Measurements from ENCODE around the gene PLCB3.

PLCB3 gene

DNA sequence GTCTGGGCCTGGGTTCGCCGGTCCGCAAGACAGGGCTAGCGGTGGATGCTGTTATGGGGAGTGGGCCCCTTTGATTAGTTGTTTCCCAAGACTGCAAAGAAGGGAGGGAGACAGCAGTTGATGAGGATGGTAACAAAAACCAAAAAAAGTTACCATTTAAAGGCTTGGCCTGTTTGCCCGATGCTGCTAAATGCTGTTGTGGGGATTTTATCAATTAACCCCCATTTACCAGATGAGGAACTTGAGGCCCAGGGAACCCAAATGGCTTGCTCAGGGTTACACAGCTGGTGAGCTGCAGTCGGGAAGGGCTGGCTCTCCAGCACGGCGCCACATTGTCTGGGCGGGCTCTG is 28.7 kb upstream of the PLCB3 start:
- no peak for DNase-seq (ENCODE audit: low spot score)

DNA sequence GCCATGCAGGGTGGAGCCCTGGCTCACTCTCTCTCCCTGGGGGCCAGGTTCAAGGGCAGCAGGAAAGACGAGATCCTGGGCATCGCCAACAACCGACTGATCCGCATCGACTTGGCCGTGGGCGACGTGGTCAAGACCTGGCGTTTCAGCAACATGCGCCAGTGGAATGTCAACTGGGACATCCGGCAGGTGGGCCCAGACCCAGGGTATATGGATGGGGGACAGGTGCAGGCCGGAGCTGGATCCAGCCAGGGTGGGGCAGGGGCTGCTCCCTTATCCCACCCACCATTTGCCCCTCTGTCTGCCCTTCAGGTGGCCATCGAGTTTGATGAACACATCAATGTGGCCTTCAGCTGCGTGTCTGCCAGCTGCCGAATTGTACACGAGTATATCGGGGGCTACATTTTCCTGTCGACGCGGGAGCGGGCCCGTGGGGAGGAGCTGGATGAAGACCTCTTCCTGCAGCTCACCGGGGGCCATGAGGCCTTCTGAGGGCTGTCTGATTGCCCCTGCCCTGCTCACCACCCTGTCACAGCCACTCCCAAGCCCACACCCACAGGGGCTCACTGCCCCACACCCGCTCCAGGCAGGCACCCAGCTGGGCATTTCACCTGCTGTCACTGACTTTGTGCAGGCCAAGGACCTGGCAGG is 28.2 kb upstream of the PLCB3 start:
- no peak for DNase-seq (ENCODE audit: low spot score)

DNA sequence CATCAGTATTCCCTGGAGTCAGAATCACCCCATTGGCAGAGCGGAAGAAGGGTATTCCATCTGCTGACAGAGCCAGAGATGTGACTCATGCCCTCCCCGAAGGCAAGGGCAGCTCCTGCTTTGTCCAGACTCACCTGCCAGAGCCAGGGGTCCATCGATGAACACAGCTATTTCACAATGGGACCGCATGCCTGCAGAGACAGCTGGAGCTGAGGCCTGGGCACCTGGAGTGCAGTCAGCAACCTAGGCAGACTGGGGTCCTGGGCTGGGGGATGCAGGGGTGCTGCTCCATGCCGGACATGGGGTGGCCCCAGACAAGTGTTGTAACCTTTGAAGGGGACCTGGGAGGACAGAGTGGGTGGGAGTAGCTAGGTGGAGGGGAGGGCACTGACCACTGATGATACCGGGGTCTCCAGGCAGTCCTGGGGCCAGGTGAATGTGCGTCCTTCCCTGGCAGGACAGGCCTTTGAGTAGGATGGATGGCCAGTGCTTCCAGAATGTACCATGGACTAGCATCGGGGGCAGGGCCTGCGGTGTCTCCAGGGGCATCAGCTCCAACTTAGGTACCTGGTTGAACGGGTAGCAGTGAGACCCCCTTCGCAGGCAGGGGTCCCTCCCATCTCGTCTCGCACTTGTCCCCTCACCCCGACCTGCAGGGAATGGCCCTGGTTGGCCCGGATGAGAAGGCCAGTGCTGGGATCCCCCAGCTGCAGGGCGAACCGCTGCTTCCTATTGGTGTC is 27.0 kb upstream of the PLCB3 start:
- DNase-seq (ENCODE audit: low spot score) = no peak

DNA sequence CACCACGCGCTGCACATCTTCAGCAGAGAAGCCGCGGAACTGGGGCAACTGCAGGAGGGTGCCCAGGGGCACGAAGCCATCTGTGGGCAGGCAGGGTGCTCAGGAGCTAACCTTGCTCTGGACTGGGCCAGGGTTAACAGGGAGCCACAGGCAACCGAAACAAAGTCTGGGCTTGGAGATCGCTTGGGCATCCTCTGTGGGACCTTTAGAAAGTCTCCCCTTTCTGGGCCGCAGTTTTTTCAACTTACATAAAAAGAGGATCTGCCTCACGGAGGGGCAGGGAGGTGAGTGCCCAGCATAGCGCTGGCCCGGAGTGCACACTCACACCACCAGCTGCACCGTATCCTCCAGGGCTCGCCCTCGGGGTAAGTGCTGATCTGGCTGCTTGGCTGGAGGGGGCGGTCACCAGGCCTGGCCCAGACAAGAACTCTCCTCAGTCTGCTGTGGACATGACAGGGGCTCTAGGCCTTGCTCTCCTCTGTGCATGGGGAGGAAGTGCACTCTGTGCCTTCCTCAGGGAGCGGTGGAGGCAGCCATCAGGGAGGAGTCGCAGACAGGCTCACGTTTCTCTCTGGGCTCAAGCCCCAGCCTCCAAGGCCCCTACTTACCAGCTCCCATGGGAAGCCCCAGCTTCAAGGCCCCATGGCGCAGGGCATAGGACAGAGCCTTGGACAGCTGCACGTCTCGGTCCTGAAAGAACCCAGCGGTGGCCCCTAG is 26.3 kb upstream of the PLCB3 start:
- DNase-seq (ENCODE audit: low spot score) = no peak

DNA sequence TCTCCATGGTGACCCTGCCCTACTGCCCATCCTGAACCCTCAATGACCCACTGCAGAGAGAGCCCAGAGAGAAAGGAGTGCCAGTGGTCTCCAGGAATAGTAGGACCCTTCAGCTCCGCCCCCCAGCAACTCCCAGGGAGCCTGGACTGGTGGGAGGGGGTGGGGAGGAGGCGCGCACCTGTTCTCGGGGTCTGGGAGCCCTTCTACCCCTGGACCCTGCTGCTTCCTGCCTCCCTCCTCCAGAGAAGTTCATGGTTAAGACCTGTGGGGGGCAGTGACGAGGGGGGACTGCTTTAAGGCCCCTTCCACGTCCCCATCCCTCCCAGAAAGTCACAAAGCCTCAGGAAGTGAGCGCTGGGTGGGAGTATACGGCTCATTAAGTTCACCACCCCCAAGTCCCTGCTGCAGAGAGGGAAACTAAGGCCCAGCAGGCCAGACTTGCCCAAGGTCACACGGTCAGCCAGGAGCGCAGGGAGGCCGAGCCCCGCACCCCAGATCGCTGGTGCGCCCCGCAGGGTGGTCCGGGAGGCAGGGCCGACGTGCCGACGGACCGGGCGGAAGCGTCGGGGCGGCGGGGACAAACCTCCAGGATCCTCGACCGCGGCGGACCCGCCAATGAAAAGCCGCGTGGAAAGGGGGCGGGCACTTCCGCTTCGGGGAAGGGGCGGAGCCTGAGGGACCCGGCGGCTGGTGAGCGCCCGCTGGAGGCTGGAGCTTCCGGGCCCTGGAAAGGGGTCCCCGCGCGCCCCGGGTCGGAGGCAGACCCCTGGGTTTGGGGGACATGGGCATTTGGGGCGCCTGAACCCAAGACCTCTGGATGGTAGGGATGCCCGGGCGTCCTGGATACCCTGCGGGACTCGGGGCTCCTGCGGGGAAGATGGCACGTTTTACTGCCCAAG is 25.5 kb upstream of the PLCB3 start, which contains the start of the genes NUDT22 and TRPT1:
Gene NUDT22, plus strand, starts transcription at position 667 of the 899 bp plus-strand sequence. CDS start 379 bp downstream, outside the sequence.
Gene TRPT1, minus strand, starts transcription at position 579 of the 899 bp plus-strand sequence. Its CDS starts 326 bp downstream, at position 253.
- DNase-seq (ENCODE audit: low spot score) = peak; percentile 82

DNA sequence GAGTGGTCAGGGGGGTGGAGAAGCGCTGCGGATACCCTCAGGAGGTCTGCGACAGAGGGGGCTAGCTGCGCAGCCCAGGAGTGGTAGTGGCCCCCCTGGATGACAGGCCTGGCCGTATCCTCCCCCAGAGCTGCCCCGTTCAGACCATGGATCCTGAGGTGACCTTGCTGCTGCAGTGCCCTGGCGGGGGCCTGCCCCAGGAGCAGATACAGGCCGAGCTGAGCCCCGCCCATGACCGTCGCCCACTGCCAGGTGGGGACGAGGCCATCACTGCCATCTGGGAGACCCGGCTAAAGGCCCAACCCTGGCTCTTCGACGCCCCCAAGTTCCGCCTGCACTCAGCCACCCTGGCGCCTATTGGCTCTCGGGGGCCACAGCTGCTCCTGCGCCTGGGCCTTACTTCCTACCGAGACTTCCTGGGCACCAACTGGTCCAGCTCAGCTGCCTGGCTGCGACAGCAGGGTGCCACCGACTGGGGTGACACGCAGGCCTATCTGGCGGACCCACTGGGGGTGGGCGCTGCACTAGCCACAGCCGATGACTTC is 24.8 kb upstream of the PLCB3 start:
- DNase-seq (ENCODE audit: low spot score) = no peak

DNA sequence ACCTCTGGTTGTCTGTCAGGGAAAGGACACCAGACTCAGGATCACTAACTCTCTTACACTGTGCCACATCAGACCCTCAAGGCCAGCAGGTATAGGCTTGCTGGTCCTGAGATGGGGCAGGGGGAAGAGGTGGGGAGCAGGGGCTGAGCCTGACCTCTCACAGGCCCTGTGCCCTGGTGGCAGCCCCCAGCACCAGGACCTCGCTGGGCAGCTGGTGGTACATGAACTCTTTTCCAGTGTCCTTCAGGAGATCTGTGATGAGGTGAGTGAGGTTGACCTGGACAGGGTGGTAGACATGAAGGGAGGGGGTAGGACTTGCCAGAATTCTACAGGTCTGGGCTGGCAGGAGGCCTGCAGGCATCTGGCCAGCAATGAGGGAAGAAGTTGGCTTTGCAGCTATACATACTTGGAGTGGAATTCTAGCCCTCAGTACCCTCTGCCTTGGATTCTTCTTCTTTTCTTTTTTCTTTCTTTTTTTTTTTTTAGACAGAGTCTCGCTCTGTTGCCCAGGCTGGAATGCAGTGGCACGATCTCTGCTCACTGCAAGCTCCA is 23.8 kb upstream of the PLCB3 start:
- no peak for DNase-seq (ENCODE audit: low spot score)

DNA sequence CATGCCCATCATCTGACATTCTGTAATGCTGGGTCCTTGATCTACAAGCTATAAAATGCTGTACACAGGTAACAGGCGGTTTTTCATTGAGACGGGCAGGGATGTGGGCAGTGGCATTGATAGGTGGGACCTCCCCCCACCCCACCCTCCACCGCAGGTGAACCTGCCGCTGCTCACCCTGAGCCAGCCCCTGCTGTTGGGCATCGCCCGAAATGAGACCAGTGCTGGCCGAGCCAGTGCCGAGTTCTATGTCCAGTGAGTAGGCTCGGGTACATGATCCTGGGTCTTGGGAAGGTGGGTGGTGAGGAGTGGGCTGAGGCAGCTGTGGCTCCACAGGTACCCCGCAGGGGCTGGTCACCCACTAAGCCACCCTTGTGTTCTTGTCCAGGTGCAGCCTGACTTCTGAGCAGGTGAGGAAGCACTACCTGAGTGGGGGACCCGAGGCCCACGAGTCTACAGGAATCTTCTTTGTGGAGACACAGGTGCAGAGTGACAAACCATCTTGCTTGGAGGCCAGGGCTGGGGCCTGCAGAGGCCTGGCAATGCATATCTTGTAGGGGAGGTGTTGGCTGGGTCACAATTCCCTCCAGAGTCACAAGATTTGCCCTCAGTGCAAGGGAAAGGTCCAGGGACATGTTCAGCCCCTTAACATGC is 22.1 kb upstream of the PLCB3 start:
- DNase-seq (ENCODE audit: low spot score) = no peak

DNA sequence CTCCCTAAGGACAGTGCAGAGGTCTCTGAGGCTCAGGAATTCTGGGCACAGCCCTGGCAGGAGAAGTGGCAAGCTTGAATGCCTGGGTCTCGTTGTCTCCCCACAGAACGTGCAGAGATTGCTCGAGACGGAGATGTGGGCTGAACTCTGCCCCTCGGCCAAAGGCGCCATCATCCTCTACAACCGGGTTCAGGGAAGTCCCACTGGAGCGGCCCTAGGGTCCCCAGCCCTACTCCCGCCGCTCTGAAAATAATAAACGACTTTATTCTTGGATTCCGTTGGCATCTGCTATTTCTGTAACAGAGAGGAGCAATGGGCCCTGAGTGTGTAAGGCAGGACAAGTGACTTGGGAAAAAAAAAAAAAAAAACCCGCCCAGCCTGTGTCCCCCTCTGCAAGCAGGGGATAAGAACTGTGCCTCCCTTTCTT is 21.6 kb upstream of the PLCB3 start:
- DNase-seq (ENCODE audit: low spot score) = no peak

DNA sequence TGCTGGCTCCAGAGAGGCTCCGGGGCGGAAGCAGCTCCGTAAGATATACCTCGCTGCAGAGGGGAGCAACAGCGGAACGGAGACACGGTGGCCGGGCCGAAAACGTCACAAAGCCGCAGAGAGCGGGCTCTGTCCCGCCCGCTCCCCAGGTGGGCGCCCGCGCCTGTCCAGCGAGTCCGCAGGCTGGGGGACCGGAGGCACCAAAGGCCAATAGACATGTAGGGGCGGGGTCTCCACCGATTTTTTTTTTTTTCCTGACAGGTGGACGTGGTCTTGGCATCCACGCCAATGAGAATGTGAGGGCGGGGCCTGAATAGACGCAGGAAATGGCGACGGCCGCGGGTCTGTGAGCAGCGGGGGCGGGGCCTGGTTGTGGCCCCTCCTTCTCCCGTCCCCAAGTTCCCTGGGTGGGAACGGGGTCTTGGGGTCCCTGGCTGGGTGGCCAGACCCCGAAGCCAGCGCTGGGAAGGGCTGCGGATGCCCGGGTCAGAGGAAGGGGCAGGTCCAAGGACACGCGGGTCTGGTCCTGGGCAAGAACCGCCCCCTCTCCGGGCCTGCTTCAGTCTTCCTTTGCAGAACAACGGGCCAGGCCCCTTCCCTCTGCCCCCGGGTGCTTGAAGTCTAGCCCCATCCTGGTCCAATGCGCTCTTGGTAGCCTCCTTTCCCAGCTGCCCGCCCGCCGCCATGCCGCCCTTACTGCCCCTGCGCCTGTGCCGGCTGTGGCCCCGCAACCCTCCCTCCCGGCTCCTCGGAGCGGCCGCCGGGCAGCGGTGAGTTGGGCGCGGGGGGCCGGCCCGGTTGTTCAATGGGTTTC is 21.0 kb upstream of the PLCB3 start, which contains the start of gene DNAJC4:
Gene DNAJC4, plus strand, starts transcription at position 378 of the 814 bp plus-strand sequence. Its CDS starts 307 bp downstream, at position 685.
- DNase-seq (ENCODE audit: low spot score) = peak; percentile 98

DNA sequence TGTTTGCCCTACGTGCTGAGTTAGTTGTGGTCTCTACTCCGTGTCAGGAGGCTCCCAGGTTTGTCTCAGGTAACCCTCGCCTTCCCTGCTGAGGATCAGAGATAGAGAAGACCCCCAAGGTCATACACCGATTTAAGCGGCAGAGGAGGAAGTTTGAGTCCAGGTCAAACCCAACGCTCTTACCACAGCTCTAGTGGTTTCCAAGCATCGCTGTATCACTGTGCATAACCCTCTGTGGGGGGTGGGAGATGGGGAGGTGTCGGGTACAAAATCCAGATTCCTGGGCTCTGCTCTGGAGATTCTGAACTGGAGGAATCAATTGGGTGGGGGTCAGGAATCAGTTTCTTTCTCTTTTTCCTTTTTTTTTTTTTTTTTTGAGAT is 20.4 kb upstream of the PLCB3 start:
- DNase-seq (ENCODE audit: low spot score) = no peak

DNA sequence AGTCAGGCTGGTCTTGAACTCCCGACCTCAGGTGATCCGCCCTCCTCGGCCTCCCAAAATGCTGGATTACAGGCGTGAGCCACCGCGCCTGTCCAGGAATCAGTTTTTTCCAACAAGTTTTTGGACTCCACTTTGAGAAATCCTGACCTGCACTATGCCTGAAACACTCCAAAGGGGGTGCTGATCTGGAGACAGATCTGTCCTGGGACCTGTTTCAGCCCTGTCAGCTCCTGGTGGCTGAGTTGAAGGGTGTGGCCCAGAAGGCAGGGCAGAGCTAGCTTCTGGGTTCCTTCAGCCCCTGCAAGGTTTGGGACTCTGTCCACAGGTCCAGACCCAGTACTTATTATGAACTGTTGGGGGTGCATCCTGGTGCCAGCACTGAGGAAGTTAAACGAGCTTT is 19.8 kb upstream of the PLCB3 start:
- DNase-seq (ENCODE audit: low spot score) = no peak

DNA sequence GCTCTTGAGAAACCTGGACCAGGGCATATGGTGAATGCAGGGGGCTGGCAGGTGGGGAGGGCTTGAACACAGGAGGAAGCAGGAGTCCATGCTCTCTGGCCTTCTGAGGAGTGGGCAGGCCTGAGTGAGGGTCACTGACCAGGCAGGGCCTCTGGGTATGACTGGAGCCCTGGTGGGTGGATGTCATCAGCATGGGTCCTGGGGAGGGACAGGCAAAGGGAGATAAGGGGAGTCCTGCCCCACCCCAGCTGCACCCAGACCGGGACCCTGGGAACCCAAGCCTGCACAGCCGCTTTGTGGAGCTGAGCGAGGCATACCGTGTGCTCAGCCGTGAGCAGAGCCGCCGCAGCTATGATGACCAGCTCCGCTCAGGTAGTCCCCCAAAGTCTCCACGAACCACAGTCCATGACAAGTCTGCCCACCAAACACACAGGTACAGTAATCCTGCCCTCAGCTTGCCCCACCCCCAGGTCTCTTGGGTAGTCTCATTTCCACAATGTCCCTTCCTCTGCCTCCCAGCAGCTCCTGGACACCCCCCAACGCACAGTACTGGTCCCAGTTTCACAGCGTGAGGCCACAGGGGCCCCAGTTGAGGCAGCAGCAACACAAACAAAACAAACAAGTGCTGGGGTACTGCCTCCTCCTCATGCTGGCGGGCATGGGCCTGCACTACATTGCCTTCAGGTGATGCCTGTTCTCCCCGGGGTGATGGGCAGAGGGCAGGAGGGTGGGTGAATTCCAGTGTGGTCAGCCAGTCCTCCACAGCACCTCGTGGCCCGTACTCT is 19.0 kb upstream of the PLCB3 start:
- no peak for DNase-seq (ENCODE audit: low spot score)

DNA sequence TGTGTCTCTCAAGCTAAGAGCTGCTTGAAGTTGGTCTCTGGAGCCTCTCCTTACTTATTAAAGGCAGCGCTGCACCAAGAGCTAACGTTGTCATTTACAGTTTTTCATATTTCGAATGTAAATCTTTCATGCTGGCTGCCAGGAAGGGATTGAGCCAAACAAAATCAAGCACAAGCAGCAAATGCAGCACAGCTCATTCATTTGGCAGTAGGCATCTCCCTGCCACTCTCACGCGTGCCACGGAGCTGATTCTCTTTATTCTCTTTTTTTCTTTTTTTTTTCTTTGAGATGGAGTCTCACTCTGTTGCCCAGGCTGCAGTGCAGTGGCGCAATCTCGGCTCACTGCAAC is 18.4 kb upstream of the PLCB3 start:
- DNase-seq (ENCODE audit: low spot score) = no peak

DNA sequence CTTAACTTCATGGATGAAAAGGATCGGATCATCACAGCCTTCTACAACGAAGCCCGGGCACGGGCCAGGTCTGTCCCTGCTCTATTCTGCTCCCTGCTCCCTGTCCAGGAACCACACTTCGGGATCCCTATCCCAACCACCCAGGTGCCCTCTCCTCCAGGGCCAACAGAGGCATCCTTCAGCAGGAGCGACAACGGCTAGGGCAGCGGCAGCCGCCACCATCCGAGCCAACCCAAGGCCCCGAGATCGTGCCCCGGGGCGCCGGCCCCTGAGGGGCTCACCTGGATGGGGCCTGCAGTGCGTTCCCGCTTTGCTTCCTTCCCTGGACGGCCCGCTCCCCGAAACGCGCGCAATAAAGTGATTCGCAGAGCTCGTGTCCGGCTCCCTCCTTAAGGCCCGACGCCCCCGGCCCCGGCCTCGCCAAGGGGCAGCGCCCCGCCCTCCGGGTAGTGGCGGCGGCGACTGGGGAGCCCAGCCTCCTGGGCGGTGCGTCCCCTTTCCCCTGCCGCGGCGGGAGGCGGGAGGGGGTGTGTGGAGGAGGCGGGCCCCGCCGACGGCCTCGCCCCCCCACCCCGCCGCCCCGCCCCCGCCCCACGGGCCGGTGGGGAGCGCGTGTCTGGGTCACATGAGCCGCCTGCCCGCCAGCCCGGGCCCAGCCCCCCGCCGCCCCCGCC is 17.3 kb upstream of the PLCB3 start, which contains the start of gene VEGFB:
Gene VEGFB, plus strand, starts transcription at position 672 of the 674 bp plus-strand sequence. CDS start 250 bp downstream, outside the sequence.
- no peak for DNase-seq (ENCODE audit: low spot score)

DNA sequence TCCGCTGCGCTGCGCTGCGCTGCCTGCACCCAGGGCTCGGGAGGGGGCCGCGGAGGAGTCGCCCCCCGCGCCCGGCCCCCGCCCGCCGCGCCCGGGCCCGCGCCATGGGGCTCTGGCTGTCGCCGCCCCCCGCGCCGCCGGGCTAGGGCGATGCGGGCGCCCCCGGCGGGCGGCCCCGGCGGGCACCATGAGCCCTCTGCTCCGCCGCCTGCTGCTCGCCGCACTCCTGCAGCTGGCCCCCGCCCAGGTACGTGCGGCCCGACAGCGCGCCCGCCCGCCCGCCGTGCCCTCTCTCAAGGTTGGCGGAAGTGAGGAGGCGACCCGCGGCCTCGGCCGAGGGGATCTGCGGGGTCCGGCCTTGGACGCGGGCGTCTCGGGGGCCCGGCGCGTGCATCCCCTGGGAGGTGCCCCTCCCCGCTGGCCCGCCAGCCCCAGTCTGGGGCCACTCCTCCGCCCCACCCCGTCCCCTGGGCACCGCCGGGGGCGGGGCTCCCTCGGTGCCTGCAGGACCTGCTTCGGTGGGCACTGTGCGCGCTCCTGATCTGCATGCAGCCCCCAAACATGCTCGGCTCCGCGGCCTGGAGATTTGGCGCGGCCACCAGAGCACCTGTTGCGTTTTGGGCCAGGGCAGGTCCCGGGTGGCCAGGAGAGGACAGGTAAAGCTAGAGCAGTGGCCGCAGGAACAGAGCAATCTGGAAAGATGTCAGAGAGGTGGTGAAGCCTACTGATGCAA is 16.5 kb upstream of the PLCB3 start:
- DNase-seq (ENCODE audit: low spot score) = no peak

DNA sequence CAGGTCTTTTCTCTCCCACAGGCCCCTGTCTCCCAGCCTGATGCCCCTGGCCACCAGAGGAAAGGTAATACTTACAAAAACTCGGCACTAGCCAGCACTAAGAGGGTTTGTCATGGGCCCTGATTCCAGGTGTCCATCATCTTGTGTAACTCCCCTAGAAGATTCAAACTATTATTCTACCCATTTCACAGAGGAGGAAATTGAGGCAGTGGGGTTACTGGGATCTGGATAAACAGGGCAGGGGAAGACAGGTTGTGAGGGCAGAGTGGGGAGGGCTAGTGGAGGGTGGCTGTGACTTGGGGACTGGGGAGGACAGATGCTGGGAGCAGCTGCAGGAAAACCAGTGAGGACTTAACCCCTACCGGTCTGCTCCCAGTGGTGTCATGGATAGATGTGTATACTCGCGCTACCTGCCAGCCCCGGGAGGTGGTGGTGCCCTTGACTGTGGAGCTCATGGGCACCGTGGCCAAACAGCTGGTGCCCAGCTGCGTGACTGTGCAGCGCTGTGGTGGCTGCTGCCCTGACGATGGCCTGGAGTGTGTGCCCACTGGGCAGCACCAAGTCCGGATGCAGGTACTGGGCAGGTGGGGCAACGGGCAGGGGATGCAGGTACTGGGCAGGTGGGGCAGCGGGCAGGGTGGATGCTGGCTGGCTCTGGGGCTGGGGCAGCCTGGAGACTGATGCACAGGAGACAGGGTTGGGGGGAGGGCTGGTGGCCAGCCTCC is 15.7 kb upstream of the PLCB3 start:
- no peak for DNase-seq (ENCODE audit: low spot score)

Measured in cerebellar cortex (tissue), 1 donor.